DLD1 (cell line): ENCODE results near the gene IRAK1BP1.
"Not testable (repeated sequence)": the region's sequence is repeated elsewhere in the genome, so short reads cannot be mapped to it uniquely, and the experiment has no call there.

ENCODE experiments used
- in situ Hi-C: cut with HindIII; loops from 2 replicates; pipeline ENCODE4 v1.10.0; 2017; ENCODE audit warnings: low sequenced_read_pairs

Gene IRAK1BP1

GRCh38 chr6:78883651-78884050 lies 16.3 kb downstream of the IRAK1BP1 start:
- in situ Hi-C loops, result no loop called here

GRCh38 chr6:78889901-78890300 lies 22.6 kb downstream of the IRAK1BP1 start:
- in situ Hi-C loops, result not testable (repeated sequence)

- in situ Hi-C loops, result no loop called here
Observed at GRCh38 chr6:78896227-78896626, 28.9 kb downstream of the IRAK1BP1 start.

GRCh38 chr6:78908621-78909020 lies 41.3 kb downstream of the IRAK1BP1 start:
- in situ Hi-C loops, result no loop called here

- in situ Hi-C loops, result no loop called here
Observed at GRCh38 chr6:78909391-78909790, 42.0 kb downstream of the IRAK1BP1 start.

- in situ Hi-C loops, result no loop called here
Observed at GRCh38 chr6:78910010-78910409, 42.7 kb downstream of the IRAK1BP1 start.

- in situ Hi-C loops, result no loop called here
Observed at GRCh38 chr6:78910591-78911171, 43.3 kb downstream of the IRAK1BP1 start.

GRCh38 chr6:78911218-78911940 lies 44.0 kb downstream of the IRAK1BP1 start:
- in situ Hi-C loops, result no loop called here

GRCh38 chr6:78916411-78916810 lies 49.1 kb downstream of the IRAK1BP1 start:
- in situ Hi-C loops, result no loop called here

GRCh38 chr6:78917788-78918187 lies 50.4 kb downstream of the IRAK1BP1 start:
- in situ Hi-C loops, result no loop called here

GRCh38 chr6:78921168-78921567 lies 53.8 kb downstream of the IRAK1BP1 start:
- in situ Hi-C loops, result not testable (repeated sequence)

- in situ Hi-C loops, result no loop called here
Observed at GRCh38 chr6:78925317-78925716, 58.0 kb downstream of the IRAK1BP1 start.

- in situ Hi-C loops, result no loop called here
Observed at GRCh38 chr6:78935553-78935952, 68.2 kb downstream of the IRAK1BP1 start.

- in situ Hi-C loops, result no loop called here
Observed at GRCh38 chr6:78936515-78936914, 69.2 kb downstream of the IRAK1BP1 start.

GRCh38 chr6:78942446-78942845 lies 75.1 kb downstream of the IRAK1BP1 start:
- in situ Hi-C loops, result no loop called here

- in situ Hi-C loops, result no loop called here
Observed at GRCh38 chr6:78947529-78947928, 80.2 kb downstream of the IRAK1BP1 start.

GRCh38 chr6:78947962-78948361 lies 80.6 kb downstream of the IRAK1BP1 start:
- in situ Hi-C loops, result no loop called here

- in situ Hi-C loops, result no loop called here
Observed at GRCh38 chr6:78948785-78949184, 81.4 kb downstream of the IRAK1BP1 start.

GRCh38 chr6:78952362-78952761 lies 85.0 kb downstream of the IRAK1BP1 start:
- in situ Hi-C loops, result no loop called here
